Stimulated activated CD4-positive, alpha-beta T cell treated with anti-CD3 and anti-CD28 coated beads, Interleukin-4, amount 100 ng/mL, for 1 hour (primary cell): Measurements from ENCODE around the gene MAP7D3.
"Not testable (repeated sequence)": the region's sequence is repeated elsewhere in the genome, so short reads cannot be mapped to it uniquely, and the experiment has no call there.

Experiments used
- DNase-seq: peaks from one replicate; pipeline ENCODE4 v3.0.0-alpha.2; 2020

The MAP7D3 gene

DNA sequence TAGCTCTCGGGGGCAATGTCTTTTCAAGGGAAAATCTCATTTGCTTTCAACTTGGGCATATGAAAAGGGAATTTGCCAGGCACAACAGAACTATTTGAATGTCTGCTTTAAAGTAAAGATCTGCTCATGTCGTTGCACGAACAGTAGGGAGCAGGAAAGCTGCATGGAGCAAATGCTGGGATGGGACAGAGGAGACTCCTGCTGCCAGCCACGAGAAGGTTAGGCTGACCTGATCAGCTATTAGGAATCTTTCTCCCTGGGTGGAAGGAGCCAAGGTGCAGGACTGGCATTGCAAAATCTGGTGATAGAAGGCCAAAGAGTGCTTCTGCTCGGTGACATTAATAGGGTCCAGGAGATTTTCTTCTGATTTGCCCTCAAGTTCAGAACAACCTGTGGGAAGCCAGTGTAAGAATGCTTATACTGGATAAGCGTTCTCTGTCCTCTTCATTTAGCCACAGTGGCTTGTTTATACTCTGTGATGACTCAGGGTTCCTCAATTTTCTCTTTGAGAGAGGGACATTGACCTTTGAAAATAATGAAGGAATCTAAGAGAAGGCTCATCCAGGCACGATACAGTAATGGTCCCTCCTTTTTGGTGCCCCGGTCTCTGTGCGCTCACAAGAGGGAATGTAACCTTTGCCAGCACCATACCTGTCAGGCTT is 80.9 kb downstream of the MAP7D3 start:
- no peak for DNase-seq

DNA sequence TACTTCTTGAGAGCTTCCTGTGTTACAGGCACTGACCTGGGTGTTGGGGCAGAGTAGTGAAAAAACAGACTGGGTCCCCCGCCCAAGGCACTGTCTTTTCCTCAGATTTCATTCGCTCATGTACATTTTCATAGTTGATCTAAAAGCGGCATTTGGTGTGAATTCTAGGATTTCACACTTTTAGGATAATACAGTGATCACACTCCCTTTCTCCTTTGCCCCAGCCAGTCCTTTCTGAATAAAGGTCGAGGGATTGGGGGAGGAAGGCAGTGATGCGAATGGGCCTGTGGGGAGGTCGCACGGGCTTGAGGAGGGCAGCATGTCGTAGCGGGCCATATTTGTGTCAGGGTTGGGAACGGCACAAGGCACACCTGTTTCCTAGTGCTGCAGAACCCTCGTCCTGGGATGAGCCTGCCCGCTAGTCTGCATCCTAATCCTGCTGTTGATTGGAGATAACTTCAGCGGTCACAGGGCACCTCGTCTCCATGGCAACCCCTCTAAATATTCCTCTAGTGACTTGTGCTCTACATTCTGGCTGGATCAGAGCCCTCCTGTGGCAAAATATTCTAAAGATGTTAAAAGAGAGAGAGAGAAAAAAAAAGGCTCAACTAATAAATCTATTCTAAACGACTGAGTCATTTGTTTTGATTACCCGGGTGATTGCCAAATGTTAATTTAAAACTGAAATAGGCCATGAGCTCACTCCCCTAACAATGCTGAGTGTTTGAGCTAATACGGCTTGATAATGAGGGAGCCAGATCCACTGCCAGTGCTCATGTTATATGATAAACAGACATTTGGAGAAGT is 82.1 kb downstream of the MAP7D3 start:
- no peak for DNase-seq

DNA sequence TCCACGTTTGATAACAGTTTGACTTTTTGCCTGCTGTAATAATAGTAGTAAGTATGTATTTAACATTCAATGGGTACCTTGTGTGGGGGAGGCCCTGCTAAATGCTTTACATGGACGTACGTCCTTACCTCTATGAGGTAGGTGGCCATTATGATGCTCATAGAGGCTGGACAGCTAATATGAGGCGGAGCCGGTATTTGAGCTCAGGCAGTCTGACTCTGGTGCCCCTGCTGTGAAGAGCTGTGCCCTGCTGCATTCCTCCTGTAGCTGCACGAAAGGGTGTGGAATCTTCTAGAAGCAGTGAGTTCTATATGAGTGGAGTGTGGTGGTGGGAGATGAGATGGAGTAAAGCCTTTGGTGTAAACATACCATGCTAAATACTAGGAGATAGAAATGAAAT is 83.2 kb downstream of the MAP7D3 start:
- DNase-seq, result not testable (repeated sequence)

DNA sequence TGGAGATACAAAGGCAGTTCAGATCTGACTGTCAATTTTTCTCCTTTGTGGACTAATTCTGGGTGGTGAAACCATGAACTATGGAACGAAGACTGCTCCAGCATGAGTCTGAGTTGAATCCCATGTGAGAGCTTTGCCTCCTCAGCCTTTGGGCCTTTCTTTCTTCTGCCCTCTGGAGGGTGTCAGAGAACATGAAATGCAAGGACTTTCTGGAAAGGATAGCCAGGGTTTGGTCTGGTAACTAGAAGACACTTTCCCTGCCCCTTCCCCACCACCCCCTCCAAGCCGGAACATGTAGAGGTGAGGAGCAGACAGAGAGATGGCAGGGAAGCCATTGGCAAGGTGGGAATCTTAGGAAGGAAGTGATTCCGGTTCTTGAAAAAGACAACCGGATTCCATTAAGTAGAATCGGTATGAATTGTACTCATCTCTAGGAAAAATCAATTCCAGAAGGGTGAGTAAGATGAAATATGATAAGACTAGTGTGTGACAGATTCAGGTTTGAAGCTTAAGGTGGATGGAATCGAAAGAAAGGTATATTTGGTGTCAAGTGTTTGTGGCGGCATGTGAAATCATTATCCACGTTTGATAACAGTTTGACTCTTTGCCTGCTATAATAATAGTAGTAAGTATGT is 84.9 kb downstream of the MAP7D3 start:
- no peak for DNase-seq

DNA sequence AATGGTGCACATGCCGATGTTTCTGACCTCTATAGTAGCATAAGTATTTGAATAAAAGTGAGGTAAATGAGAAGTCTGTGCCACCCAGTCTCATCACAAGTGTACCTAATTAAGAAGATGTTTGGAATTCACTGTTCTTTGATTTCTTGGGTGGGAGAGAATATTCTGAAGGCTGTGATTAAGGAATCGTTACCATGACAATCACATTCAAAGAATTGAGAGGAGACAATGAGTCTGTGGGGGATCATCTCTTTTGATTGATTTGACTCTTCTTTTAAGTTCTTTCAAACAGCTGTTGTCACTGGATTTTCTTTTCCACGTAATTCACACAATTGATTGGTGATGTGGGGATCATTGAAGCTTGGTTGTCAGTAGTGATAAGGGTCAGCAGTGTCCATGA is 85.8 kb downstream of the MAP7D3 start:
- DNase-seq, result no peak

DNA sequence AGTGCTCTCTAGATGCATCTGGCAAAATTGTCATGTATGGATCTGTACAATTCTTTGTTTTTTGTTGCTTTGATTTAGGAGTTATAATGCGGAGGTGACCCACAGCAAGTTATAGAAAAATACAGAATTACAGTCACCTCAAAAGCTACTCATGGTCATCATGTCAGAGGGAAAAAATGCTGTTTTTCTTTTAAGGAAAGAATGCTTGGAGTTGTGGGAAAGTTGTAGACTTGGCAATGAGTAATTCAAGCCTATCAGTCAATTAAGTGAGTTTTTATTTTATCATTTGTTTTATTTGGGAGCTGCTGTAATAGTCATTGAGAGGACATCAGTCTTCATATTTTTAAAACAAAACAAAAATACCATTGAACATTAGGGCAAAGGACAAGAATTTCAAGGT is 87.5 kb downstream of the MAP7D3 start:
- DNase-seq, result no peak
